Dedifferentiated amniotic fluid mesenchymal stem cell (primary cell): ENCODE data around the gene SHC2.
"Not testable (repeated sequence)": the region's sequence is repeated elsewhere in the genome, so short reads cannot be mapped to it uniquely, and the experiment has no call there.

ENCODE experiments used
- DNase-seq: peaks from one replicate; pipeline ENCODE4 v3.0.0-alpha.2; 2016; ENCODE audit errors: extremely low spot score

The SHC2 gene

DNA sequence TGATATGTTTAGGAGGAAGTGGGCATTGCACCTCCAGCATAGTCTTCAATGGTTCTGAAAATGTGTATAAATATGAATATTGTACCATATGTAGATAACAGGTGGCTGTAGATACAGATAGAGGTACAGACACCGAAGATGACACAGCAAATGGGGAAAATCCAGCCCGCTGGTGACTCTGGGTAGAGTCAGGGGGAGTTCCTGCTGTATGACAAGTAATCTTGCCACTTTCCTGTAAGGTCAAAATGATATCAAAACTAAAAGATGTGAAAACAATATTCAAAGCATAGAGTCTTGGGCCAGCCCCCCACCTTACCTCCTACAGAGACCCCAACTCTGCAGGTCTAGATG is 69.7 kb downstream of the SHC2 start:
- no peak for DNase-seq

DNA sequence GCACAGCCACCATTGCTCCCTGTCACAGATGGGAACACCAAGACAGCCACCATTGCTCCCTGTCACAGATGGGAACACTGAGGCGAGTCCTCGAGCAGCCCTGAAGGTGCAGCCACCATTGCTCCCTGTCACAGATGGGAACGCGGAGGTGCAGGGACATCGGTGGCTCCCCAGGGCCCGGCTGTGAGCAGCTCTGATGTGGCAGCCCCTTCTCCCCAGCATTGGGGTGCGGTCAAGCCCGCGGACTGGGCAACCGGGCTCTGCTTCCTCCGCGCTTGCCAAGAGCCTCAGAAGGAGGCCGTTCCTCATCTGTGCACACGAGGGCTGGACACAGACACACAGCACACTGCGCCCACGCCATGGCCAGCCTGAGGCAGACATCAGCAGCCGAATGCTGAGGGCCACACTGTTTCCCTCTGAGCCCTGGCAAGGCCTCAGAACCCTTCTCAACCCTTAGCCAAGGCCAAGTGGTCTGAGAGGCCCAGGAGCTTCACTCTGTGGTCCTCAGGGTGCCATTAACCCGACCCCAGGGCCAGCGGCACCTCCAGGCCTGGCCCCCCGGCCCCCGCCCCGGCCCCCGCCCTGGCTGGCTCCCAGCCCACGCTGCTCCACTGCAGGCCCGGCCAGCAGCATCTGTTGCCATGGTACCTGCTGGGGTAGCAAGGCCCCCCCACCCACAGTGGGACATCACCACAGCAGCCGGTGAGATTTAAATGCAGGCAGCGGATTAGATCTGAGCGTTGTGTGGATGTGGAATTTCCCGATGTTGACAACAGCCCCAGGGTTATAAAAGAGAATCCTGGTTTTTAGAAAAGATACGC is 70.2 kb downstream of the SHC2 start:
- no peak for DNase-seq

DNA sequence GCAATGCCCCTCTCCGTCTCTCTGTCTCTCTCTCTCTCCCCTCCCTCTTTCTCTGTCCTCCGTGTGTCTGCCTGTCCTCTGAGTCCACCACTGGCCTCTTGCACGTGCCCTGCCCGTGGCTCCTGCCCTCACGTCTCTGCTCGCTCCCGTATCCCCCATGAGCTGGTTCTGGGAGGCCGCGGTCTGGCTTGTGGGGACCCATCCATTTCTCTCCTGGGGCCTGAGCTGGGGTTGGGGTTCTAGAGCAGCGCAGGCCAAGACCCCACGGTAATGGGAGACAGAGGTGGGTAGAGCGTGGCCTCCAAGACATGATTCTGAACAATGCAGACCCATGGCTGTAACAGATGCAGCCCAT is 70.9 kb downstream of the SHC2 start:
- DNase-seq: no peak

DNA sequence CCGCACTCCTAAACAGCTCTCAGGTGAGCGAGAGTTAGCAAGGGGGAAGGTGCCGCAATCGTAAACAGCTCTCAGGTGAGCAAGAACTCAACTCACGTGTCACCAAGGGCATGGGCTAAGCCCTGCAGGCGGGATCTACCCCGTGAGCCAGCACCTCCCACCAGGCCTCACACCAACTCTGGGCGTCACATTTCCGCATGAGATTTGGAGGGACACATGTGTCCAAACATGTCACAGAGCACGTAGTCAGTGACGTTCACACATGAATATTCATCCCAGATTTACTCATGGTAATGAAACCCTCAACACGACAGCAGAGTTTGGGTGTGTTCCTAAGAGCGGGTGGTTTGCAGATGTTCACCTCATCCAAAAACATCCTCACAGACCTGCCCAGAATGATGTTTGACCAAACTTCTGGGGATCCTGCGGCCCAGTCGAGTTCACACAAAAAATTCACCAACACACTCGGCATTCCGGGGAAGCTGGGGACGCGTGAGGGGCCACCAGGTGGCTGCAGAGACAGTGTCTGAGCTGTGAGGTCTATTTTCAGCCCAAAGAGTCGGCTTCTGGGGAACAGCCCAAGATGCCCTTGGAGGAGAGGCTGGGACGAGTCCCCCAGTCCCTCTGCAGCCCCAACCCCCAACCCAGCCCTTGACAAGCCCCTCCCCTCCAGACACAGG is 71.4 kb downstream of the SHC2 start:
- no peak for DNase-seq

DNA sequence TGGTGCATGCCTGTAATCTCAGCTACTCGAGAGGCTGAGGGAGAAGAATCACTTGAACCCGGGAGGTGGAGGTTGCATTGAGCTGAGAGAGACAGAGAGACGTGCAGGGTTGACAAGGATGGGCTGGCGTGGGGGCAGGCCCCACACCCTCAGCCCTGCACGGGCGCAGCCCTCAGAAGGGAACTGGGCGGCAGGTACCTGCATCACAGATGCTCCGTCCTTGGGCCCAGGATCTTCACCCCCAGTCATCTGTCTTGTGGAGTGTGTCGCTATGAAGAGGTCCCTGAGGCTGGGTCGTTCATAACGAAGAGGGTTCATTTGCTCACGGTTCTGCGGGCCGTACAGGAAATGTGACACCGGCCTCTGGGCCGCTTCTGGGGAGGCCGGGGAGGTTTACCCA is 72.1 kb downstream of the SHC2 start:
- no peak for DNase-seq

DNA sequence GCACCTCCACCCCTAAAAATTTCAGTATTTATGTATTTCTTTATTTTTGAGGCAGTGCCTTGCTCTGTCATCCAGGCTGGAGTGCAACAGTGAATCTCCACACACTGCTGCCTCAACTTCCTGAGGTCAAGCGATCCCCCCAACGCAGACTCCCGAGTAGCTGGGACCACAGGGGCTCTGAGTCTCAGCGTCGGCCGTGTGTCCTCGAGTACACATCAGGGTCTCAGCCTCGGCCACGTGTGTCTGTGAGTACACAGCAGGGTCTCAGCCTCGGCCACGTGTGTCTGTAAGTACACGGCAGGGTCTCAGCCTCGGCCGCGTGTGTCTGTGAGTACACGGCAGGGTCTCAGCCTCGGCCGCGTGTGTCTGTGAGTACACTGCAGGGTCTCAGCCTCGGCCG is 73.1 kb downstream of the SHC2 start:
- no peak for DNase-seq

DNA sequence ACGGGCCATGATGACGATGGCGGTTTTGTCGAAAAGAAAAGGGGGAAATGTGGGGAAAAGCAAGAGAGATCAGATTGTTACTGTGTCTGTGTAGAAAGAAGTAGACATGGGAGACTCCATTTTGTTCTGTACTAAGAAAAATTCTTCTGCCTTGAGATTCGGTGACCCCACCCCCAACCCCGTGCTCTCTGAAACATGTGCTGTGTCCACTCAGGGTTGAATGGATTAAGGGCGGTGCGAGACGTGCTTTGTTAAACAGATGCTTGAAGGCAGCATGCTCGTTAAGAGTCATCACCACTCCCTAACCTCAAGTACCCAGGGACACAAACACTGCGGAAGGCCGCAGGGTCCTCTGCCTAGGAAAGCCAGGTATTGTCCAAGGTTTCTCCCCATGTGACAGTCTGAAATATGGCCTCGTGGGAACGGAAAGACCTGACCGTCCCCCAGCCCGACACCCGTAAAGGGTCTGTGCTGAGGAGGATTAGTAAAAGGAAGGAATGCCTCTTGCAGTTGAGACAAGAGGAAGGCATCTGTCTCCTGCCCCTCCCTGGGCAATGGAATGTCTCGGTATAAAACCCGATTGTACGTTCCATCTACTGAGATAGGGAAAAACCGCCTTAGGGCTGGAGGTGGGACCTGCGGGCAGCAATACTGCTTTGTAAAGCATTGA is 74.1 kb downstream of the SHC2 start:
- not testable (repeated sequence) for DNase-seq

DNA sequence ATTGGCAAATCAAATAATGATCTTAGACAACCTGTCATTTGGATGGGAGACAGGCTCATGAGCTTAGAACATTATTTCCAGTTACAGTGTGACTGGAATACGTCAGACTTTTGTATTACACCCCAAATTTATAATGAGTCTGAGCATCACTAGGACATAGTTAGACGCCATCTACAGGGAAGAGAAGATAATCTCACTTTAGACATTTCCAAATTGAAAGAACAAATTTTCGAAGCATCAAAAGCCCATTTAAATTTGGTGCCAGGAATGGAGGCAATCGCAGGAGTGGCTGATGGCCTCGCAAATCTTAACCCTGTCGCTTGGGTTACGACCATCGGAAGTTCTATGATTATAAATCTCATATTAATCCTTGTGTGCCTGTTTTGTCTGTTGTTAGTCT is 74.6 kb downstream of the SHC2 start:
- not testable (repeated sequence) for DNase-seq

DNA sequence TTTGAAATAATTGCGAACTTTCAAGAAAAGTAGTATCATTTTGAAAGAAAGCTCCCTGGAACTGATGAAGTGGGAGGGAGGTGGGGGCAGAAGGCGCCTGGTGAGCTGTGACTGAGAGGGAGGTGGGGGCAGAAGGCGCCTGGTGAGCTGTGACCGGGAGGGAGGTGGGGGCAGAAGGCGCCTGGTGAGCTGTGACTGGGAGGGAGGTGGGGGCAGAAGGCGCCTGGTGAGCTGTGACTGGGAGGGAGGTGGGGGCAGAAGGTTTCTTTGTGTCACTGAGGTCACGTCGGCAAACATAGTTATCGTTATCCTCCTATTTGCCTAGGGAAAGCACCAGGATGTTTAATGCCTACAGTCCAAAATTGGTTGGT is 76.0 kb downstream of the SHC2 start:
- DNase-seq: no peak

DNA sequence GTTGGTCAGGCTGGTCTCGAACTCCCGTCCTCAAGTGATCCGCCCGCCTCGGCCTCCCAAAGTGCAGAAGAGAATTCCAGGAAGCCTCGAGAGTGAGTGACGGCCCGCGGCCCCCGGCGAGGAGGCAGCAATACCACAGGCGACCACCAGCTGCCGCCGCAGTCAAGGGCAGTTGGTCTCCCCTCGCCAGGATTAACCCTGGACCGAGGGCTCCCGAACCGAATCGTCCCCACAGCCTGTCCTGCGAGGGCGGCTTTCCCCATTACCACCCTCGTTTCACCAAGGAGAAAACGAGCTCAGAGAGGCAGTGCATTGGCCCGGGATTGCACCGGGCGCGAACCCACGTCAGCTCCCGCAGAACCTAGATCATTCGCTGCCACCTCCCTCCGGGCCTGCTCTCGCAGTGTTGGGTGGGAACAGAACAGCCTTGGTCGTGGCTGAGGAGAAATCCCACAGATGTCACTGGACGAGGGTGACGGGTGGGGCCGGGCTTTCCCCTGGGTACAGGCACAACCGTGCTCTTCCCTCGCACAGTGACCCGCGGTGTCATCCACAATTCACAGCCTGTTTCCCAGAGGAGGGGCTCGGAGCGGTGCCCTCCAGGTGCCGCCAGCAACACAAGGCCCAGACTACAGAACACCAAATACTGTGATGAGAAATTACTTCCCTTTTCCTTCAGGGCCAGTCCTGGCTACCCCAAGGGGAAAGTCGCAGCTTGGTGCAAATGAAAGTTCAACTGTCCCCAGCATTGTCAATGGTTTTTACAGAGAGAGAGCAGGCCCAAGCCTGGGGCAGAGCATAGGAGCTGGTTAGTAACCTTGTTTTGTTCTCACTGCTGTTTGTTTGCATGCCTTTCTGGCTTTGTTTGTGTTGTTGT is 76.7 kb downstream of the SHC2 start:
- DNase-seq: no peak

DNA sequence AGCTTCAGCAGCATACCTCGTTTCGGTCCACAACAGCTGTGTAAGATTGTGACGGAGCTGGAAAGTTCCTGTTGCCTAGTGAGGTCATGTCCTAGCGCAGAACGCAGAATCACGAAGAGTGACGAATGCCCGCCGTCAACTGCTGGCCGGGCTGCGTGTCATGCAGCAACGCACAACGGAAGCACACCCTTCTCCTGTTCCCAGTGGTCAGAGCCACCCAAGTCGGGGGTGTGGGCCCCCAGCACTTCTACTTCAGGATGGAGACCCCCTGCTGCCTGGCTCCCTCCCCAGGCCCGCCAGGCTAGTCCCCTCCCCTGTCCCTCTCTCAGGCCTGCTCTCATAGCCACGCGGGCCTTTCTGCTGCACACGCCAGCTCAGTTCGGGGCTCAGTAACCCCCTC is 77.8 kb downstream of the SHC2 start:
- DNase-seq: no peak

DNA sequence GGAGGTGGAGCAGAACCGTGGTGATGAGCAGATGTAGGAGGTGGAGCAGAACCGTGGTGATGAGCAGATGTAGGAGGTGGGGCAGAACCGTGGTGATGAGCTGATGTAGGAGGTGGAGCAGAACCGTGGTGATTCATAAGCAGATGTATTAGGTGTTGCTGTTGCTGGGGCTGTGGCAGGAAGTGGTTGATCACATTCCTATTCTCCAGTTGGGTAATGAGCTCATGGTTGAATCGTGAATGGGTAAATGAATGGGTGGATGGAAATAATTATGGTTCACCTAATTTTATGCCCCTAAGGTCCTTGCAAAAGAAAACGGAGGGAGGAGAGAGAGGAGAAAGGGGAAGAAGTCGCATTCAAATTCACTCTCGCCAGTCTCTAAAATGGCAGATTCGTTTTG is 78.3 kb downstream of the SHC2 start:
- not testable (repeated sequence) for DNase-seq

DNA sequence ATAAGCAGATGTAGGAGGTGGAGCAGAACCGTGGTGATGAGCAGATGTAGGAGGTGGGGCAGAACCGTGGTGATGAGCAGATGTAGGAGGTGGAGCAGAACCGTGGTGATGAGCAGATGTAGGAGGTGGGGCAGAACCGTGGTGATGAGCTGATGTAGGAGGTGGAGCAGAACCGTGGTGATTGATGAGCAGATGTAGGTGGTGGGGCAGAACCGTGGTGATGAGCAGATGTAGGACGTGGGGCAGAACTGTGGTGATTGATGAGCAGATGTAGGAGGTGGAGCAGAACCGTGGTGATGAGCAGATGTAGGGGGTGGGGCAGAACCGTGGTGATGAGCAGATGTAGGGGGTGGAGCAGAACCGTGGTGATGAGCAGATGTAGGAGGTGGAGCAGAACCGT is 78.9 kb downstream of the SHC2 start:
- not testable (repeated sequence) for DNase-seq

DNA sequence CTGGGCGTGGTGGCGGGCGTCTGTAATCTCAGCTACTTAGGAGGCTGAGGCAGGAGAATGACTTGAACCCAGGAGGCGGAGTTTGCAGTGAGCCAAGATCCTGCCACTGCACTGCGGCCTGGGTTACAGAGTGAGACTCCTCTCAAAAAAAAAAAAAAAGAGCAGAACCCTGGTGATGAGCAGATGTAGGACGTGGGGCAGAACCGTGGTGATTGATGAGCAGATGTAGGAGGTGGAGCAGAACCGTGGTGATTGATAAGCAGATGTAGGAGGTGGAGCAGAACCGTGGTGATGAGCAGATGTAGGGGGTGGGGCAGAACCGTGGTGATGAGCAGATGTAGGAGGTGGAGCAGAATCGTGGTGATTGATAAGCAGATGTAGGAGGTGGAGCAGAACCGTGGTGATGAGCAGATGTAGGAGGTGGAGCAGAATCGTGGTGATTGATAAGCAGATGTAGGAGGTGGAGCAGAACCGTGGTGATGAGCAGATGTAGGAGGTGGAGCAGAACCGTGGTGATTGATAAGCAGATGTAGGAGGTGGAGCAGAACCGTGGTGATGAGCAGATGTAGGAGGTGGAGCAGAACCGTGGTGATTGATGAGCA is 80.1 kb downstream of the SHC2 start:
- not testable (repeated sequence) for DNase-seq

DNA sequence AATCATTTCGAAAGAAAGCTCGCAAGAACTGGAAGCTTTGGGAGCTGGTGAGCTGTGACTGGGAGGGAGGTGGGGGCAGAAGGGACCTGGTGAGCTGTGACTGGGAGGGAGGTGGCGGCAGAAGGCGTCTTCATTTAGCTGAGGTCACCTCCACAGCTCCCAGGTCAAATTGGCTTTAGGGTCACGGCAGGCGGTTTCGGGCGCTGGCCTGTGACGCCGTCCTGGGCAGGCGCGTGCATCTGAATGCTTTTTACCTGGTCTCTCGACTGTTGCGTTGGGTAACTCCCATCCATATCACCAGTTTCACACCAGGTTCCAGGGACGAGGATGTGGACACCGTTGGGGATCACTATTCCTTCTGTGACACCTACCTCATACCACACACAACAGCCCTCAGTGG is 81.0 kb downstream of the SHC2 start:
- DNase-seq: no peak

DNA sequence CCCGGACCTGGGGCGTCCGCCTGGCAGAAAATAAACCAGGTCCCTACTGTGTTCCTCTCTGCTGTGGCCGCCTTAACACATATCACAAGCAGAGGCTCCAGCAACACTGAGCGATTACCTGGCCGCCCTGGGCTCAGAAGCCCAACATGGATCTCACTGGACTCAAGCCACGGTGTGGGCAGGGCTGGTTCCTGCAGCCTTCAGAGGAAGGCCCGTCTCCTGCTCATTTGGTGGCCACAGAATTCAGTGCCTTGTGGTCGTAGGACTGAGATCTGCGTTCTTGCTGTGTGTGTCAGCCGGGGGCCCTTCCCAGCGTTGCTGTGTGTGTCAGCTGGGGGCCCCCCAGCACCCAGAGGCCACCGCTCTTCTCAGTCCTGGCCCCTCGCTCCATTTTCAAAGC is 82.1 kb downstream of the SHC2 start:
- no peak for DNase-seq

DNA sequence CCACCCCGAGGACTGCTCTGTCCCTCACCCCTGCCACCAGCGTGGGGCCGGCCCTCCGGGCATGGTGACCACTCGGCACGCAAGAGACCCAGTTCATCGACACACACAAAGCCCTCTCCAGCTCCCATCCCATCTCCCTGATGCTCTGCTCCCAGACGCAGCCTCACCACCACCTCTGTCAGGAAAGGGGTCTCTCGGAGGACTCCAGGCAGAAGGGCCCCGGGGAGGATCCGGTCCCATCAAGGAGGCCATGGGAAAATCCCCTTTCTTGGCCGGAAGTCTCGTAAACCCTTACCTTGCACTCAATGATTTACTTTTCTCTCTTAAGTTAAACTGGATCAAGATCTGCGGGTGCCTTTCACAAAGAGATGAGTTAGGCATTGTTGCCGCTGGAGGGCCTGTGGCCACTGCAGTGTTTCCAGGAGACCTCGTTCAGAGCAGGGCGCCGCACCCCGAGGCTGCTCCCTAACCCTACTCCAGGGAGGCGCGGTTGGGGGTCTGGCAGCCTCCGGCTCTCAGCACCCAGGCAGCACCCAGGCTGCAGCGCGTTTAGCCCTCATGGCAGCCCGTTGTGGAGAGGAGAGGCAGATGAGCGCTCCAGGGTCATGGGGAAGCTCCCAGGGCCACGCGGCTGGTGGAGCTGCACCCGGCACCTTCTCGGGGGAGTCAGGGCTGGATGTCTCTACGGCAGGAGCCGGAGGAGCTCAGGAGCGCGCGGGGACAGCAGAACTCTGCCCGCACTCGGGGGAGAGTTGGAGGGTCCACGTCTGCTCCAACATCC is 82.8 kb downstream of the SHC2 start:
- DNase-seq: no peak

DNA sequence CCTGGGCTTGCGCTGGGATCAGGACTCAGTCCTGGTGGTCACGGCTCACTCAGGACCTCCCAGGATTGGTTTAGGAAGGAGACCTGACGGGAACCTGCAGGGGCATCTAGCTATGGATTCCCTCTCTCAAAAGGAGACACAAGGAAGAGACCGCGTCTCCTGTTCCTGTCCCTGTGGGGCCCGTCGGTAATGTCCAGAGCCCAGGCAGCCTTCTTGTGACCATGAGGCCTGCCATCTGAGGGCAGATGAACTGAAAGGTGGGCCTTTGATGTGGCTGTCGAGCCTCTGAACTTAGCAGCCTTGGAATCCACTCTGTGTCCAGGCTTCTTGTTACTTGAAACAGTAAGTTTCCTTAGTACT is 84.7 kb downstream of the SHC2 start:
- no peak for DNase-seq

DNA sequence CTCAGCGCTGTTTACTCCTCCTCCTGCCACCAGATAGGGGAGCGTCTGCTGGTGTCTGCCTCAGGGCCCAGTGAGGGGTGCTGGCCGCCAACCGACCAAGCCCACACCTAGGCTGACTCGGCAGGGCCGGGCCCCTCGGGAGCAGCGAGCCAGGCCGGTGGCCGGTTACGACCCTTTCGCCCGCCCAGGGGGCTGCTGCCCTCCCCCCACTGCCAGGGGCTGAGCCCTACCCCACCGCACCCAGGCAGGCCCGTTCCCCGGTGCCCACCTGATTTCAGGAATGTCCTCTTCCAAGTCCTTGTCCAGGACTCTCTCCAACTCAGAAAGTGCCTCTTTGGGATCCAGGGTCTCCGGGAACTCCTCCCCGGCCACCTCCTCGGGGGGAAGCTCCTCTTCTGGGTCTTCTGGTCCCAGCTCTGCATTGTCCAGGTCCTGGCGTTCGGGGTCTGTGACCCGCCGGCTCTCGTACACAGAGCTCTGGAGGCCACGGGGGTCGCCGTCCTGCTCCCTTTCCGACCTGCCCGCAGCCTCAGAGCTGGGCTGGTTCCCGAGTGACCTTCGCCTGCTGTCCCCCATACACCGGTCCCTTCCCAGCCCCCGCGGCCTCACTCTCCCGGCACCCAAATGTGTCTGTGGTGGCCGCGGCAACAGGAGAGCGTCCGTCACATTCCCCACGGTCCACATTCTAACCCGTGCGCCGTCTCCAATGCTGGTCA is 85.3 kb downstream of the SHC2 start:
- no peak for DNase-seq

DNA sequence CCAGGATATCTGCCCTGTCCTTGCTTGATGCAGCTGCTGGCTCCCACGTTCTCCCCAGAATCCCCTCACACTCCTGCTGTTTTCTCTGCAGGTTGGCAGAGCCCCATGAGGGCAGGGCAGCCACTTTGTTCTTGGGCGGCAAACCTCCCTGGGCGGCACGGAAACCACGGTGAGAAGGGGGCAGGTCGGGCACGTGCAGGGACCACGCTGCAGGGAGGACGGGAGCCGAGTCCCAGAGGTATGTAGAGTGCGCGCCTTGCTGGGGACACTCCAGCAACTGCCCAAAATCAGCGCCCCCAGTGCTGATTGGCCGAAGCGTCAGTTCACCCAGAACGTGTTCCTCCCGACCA is 86.0 kb downstream of the SHC2 start:
- DNase-seq: no peak
